CD4-positive, alpha-beta T cell treated with Interferon alpha-2 for 1 hour (primary cell): ENCODE measurements around the gene RAB20.
"Not testable (repeated sequence)": the region's sequence is repeated elsewhere in the genome, so short reads cannot be mapped to it uniquely, and the experiment has no call there.

Source experiments
- DNase-seq, 2 donors: peaks; one replicate each; pipeline ENCODE4 v3.0.0-alpha.2; 2020 to 2022

RAB20 gene

GRCh38 chr13:110507678-110508381 is 53.7 kb downstream of the RAB20 start:
- DNase-seq: no peak

GRCh38 chr13:110506859-110507566 is 54.5 kb downstream of the RAB20 start:
- no peak for DNase-seq

- no peak for DNase-seq
These were observed 55.1 kb downstream of the RAB20 start for GRCh38 chr13:110506396-110506795.

GRCh38 chr13:110505594-110505993 is 55.9 kb downstream of the RAB20 start:
- DNase-seq: no peak

- no peak for DNase-seq
These were observed 57.5 kb downstream of the RAB20 start for GRCh38 chr13:110503979-110504499.

GRCh38 chr13:110503037-110503901 is 58.3 kb downstream of the RAB20 start:
- no peak for DNase-seq

- no peak for DNase-seq
These were observed 60.3 kb downstream of the RAB20 start for GRCh38 chr13:110501188-110501587.

- DNase-seq: no peak
These were observed 61.2 kb downstream of the RAB20 start for GRCh38 chr13:110500341-110500740.

- no peak for DNase-seq
These were observed 61.8 kb downstream of the RAB20 start for GRCh38 chr13:110499621-110500281.

GRCh38 chr13:110498765-110499164 is 62.8 kb downstream of the RAB20 start:
- no peak for DNase-seq

- no peak for DNase-seq
These were observed 63.2 kb downstream of the RAB20 start for GRCh38 chr13:110498327-110498726.

GRCh38 chr13:110497896-110498295 is 63.6 kb downstream of the RAB20 start:
- DNase-seq: not testable (repeated sequence)

GRCh38 chr13:110497003-110497402 is 64.5 kb downstream of the RAB20 start:
- DNase-seq: no peak

GRCh38 chr13:110496281-110496680 is 65.2 kb downstream of the RAB20 start:
- DNase-seq: no peak

- DNase-seq: no peak
These were observed 65.6 kb downstream of the RAB20 start for GRCh38 chr13:110495881-110496280.

- DNase-seq: no peak
These were observed 66.1 kb downstream of the RAB20 start for GRCh38 chr13:110495376-110495775.

- DNase-seq: no peak
These were observed 67.9 kb downstream of the RAB20 start for GRCh38 chr13:110493613-110494012.

- DNase-seq: no peak
These were observed 68.6 kb downstream of the RAB20 start for GRCh38 chr13:110492679-110493593.

- DNase-seq: no peak
These were observed 69.4 kb downstream of the RAB20 start for GRCh38 chr13:110491869-110492678.

- DNase-seq: no peak
These were observed 71.3 kb downstream of the RAB20 start for GRCh38 chr13:110490009-110490770.
